ENCODE data around the gene ALPI. TPM values are rescaled to one million over a fixed set of nuclear protein-coding genes. Genes with fewer than 3 reads are reported as not detected.

ALPI gene
- total and polyA plus RNA-seq, 7 donors = 0.05 to 0.14 TPM; not detected in 5

DNA sequence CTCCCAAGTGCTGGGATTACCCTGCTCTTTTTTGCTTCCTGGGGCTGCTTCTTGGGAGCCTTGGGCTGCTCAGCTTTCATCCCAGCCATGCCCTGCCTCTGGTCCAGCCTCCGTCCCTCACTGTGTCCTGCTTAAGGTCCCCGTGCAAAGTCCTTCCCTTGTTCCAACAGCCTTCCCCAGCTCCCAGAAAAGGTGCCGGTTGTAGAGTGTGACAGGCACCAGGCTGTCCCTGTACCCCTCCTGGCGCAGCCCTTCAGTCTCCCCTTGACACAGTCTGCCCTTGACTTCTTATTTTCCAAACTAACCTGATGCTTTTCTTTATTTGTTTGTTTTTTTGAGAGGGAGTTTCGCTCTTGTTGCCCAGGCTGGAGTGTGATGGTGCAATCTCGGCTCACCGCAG is 20.1 kb upstream of the ALPI start:
- no peaks in the 10 kb centered on the region for H3K27me3 ChIP-seq (ENCODE audit: insufficient read depth in 3 of 3, low read length in 2 of 3)
- H3K9me3 ChIP-seq = no peaks in the 10 kb centered on the region
- WGBS, 3 donors = 90 to 94% (median 92%) methylated on average over 7 of the region's 7 CpGs
- H3K27ac ChIP-seq = no peak overlapping the region
- ATAC-seq (no peak), DNase-seq (peak in 1 of 2 donors; percentile 14)
- TF ChIP-seq, protein P1, sequence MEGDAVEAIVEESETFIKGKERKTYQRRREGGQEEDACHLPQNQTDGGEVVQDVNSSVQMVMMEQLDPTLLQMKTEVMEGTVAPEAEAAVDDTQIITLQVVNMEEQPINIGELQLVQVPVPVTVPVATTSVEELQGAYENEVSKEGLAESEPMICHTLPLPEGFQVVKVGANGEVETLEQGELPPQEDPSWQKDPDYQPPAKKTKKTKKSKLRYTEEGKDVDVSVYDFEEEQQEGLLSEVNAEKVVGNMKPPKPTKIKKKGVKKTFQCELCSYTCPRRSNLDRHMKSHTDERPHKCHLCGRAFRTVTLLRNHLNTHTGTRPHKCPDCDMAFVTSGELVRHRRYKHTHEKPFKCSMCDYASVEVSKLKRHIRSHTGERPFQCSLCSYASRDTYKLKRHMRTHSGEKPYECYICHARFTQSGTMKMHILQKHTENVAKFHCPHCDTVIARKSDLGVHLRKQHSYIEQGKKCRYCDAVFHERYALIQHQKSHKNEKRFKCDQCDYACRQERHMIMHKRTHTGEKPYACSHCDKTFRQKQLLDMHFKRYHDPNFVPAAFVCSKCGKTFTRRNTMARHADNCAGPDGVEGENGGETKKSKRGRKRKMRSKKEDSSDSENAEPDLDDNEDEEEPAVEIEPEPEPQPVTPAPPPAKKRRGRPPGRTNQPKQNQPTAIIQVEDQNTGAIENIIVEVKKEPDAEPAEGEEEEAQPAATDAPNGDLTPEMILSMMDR (IDR thresholded peaks at IDR 0.05) = no peak
- H3K36me3 ChIP-seq (ENCODE audit: insufficient read depth in 1 of 2, low read depth in 1 of 2) = no peaks in the 10 kb centered on the region
- no peaks in the 10 kb centered on the region for H3K4me1 ChIP-seq
- intact Hi-C loops (cut with DNase I) = loop anchor here in 1 of 2 donors (10.0 kb wide), 1 partner anchor 101 kb away; no protein-coding TSS in a partner anchor
- no peak overlapping the region for H3K4me3 ChIP-seq

DNA sequence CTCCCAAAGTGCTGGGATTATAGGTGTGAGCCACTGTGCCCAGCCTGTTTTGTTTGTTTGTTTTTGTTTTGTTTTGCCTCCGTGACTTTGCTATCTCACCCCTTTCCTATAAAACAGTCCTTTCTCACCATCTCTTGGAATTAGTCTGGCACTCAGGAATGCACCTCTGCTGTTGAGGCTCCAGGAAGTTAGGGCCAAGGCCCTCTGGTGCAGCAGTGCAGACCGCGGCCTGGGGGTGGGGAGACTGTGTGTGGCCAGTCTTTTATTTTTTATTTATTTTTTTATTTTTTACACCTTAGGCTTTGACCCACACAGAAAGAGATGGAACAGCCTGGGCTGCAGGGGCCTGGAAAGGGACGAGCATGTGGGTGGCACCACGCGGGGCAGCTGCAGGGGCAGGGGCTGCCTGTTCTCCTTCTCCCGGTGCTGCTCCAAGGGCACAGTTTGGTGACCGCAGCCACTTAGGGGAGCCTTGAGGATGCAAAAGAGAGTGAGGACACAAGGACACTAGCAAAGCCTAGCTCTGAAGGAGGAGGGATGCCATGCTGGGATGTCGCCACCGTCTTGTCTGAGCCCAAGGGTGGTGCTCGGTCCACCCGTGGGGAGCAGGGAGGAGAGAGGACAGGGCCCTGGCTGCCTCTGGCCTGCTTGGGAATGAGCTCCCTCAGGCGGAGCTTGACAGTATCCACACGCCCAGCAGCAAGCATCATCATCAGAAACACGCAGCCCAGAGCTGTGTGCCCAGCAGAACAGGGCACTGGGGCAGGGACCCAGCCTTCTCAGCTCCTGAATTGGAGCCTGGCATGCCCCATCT is 19.4 kb upstream of the ALPI start:
- peak in 1 of 2 donors; percentile 36 for DNase-seq
- TF ChIP-seq, protein P1 (IDR thresholded peaks at IDR 0.05) = no peak
- Histone ChIP-seq H3K27me3 (ENCODE audit: insufficient read depth in 3 of 3, low read length in 2 of 3) (no peaks in the 10 kb centered on the region), H3K36me3 (ENCODE audit: insufficient read depth in 1 of 2, low read depth in 1 of 2) (no peaks in the 10 kb centered on the region), H3K4me1 (no peaks in the 10 kb centered on the region), H3K27ac (no peak overlapping the region), H3K9me3 (no peaks in the 10 kb centered on the region), H3K4me3 (no peak overlapping the region)
- WGBS, 3 donors = 84 to 91% (median 88%) methylated on average over 14 to 15 of the region's 15 CpGs
- ATAC-seq = no peak
- intact Hi-C loops (cut with DNase I) = loop anchor here in 1 of 2 donors (10.0 kb wide), 1 partner anchor 102 kb away; no protein-coding TSS in a partner anchor

DNA sequence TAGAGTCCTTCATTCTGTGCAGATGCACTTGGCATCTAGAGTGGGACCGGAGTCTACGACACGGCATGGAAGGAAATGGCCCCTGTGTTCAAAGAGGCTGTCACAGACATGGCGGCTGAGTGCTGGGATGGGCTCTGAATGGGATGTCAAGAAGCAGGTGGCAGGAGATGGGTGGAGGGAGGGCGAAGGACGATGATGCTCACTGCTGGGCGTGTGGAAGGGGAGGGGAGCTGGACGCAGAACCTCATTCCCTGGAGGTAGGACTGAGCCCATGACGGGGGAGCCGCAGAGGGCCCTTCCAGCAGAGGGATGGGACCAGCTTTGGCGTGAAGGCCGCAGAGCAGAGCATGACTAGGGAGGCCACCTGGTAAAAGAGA is 18.8 kb upstream of the ALPI start:
- TF ChIP-seq, protein P1 (IDR thresholded peaks at IDR 0.05) = no peak
- intact Hi-C loops (cut with DNase I) = loop anchor here in 1 of 2 donors (10.0 kb wide), 1 partner anchor 102 kb away; no protein-coding TSS in a partner anchor

DNA sequence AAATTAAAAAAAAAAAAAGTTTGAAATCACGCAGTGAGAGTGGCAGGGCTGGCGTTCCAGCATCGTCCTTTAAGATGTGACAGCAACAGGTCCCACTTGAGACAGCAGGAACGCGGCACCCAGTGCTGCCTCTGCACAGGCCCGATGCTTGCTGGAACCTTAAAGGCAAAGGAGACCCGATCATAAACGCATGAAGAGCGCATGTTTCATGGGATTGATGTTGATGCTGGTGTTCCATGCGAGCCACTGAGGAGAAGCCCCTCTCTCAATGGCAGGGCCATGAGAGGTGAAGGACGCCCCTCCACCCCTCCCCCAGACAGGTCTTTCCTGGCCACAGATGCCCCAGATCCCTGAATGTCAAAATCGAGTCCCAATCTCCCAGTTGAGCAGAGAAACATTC is 17.9 kb upstream of the ALPI start:
- Histone ChIP-seq H3K4me3 (no peak overlapping the region), H3K27ac (no peak overlapping the region), H3K36me3 (ENCODE audit: insufficient read depth in 1 of 2, low read depth in 1 of 2) (no peaks in the 10 kb centered on the region), H3K4me1 (no peaks in the 10 kb centered on the region), H3K27me3 (ENCODE audit: insufficient read depth in 3 of 3, low read length in 2 of 3) (no peaks in the 10 kb centered on the region), H3K9me3 (no peaks in the 10 kb centered on the region)
- peak in 1 of 2 donors; percentile 21 for DNase-seq
- 89 to 93% (median 90%) methylated on average over 12 of the region's 12 CpGs for WGBS, 3 donors
- ATAC-seq = no peak
- intact Hi-C loops (cut with DNase I) = loop anchor here (2.0 to 10.0 kb wide), 2 partner anchors 103 to 531 kb away; no protein-coding TSS in a partner anchor
- TF ChIP-seq, protein P1 (IDR thresholded peaks at IDR 0.05) = no peak

More for the DNA sequence above, 18.8 kb upstream of the ALPI start:
- no peak overlapping the region for H3K27ac ChIP-seq
- ATAC-seq (no peak), DNase-seq (peak in 1 of 2 donors; percentile 32)
- H3K4me1 ChIP-seq = no peaks in the 10 kb centered on the region
- H3K4me3 ChIP-seq = no peak overlapping the region
- H3K9me3 ChIP-seq = no peaks in the 10 kb centered on the region
- H3K36me3 ChIP-seq (ENCODE audit: insufficient read depth in 1 of 2, low read depth in 1 of 2) = no peaks in the 10 kb centered on the region
- WGBS, 3 donors = 80 to 89% (median 80%) methylated on average over 12 of the region's 12 CpGs
- H3K27me3 ChIP-seq (ENCODE audit: insufficient read depth in 3 of 3, low read length in 2 of 3) = no peaks in the 10 kb centered on the region

All from psoas muscle (tissue), 8 donors.